GM12872 (cell line): Measurements from ENCODE around the gene TNNT3.

ENCODE experiments used
- CTCF ChIP-seq: IDR thresholded peaks from 3 replicates; pipeline ENCODE4 v1.5.1; 2011; ENCODE audit warnings: low read depth, mild to moderate bottlenecking, low read length, moderate library complexity; ENCODE audit not compliant: insufficient read depth

The TNNT3 gene

GRCh38 chr11:1975185-1975584 is 55.7 kb downstream of the TNNT3 start:
- no peak for TF ChIP-seq CTCF

GRCh38 chr11:1978720-1979473 is 59.4 kb downstream of the TNNT3 start:
- TF ChIP-seq CTCF = no peak

- no peak for TF ChIP-seq CTCF
Observed at GRCh38 chr11:1979607-1980006, 60.1 kb downstream of the TNNT3 start.

GRCh38 chr11:1982873-1983600 is 63.5 kb downstream of the TNNT3 start:
- TF ChIP-seq CTCF = no peak

GRCh38 chr11:1983601-1983961 is 64.1 kb downstream of the TNNT3 start:
- TF ChIP-seq CTCF = no peak

GRCh38 chr11:1987024-1987423 is 67.5 kb downstream of the TNNT3 start:
- TF ChIP-seq CTCF = no peak

- TF ChIP-seq CTCF = no peak
Observed at GRCh38 chr11:1988174-1988573, 68.7 kb downstream of the TNNT3 start.
